ENCODE results near the gene RTP2. TPM values are rescaled to one million over a fixed set of nuclear protein-coding genes. Genes with fewer than 3 reads are reported as not detected.
A peak's percentile ranks its signal among the peaks of the same experiment; 100 is the strongest.

RTP2 gene
- total and polyA plus RNA-seq, 2 of the 4 experiments (the other 2 are of a cell fraction) = not detected

DNA sequence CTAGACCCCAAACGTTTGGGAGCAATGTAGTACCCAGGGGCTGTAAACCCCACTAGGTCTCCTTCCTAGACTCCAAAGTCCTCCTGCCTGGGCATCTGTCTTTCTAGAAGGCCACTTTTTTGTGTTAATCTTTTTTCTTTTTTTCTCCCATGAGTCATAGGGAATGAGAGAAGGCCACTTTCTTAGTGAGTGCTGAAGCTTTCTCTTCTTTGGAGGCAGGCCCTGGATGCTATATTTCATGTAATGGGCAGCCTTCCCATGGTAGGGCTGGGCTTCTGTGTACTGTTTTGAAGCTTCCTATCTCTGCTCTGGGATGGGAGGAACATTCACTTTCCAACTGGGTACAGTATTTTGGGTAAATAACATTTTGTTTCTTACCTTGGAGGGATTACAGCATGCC, 15.2 kb upstream of the RTP2 start:
- BruUV-seq (replicated peaks) = no TSS peak
- H3K27ac ChIP-seq (ENCODE audit: insufficient read depth, low read length) = no peak overlapping the region
- H2BK15ac ChIP-seq (ENCODE audit: low read depth, low read length) = no peak overlapping the region
- TF ChIP-seq BHLHE40 (IDR thresholded peaks at IDR 0.05; ENCODE audit: low read depth, low read length) = no peak
- no peak for TF ChIP-seq SMC3 (IDR thresholded peaks at IDR 0.05; ENCODE audit: low read depth, low read length)
- TF ChIP-seq, protein P1, sequence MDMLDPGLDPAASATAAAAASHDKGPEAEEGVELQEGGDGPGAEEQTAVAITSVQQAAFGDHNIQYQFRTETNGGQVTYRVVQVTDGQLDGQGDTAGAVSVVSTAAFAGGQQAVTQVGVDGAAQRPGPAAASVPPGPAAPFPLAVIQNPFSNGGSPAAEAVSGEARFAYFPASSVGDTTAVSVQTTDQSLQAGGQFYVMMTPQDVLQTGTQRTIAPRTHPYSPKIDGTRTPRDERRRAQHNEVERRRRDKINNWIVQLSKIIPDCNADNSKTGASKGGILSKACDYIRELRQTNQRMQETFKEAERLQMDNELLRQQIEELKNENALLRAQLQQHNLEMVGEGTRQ (IDR thresholded peaks at IDR 0.05; ENCODE audit: low read depth, low read length) = no peak
- TF ChIP-seq, protein P2, sequence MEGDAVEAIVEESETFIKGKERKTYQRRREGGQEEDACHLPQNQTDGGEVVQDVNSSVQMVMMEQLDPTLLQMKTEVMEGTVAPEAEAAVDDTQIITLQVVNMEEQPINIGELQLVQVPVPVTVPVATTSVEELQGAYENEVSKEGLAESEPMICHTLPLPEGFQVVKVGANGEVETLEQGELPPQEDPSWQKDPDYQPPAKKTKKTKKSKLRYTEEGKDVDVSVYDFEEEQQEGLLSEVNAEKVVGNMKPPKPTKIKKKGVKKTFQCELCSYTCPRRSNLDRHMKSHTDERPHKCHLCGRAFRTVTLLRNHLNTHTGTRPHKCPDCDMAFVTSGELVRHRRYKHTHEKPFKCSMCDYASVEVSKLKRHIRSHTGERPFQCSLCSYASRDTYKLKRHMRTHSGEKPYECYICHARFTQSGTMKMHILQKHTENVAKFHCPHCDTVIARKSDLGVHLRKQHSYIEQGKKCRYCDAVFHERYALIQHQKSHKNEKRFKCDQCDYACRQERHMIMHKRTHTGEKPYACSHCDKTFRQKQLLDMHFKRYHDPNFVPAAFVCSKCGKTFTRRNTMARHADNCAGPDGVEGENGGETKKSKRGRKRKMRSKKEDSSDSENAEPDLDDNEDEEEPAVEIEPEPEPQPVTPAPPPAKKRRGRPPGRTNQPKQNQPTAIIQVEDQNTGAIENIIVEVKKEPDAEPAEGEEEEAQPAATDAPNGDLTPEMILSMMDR (conservative IDR thresholded peaks at IDR 0.05; ENCODE audit: low read depth, low read length) = no peak
- TF ChIP-seq FOS (IDR thresholded peaks at IDR 0.05; ENCODE audit: low read depth, low read length) = 0 out of 2 replicates have a peak, but pooled peaks have one; percentile 11
- ChIA-PET CTCF (interaction anchor here (1.8 kb wide), 1 partner anchor 14 kb away, joined by 3 read pairs; no protein-coding TSS in a partner anchor), POLR2A (ENCODE audit: unreplicated experiment) (no interaction called here)
- no peak overlapping the region for H3K56ac ChIP-seq (ENCODE audit: extremely low read depth, insufficient read depth, low read length)
- H2AK9ac ChIP-seq (replicated peaks; ENCODE audit: low read depth, low read length, poor library complexity) = no peak overlapping the region
- no peak overlapping the region for H2AK5ac ChIP-seq (ENCODE audit: low read depth, low read length)
- H4K5ac ChIP-seq (ENCODE audit: low read depth, low read length) = no peak overlapping the region
- dilution Hi-C loops (cut with HindIII; ENCODE audit: low sequenced_read_pairs, unreplicated experiment) (no loop called here), intact Hi-C loops (cut with micrococcal nuclease) (no loop called here), in situ Hi-C loops (cut with MboI; ENCODE audit: low sequenced_read_pairs) (loop anchor here (25.0 kb wide), 1 partner anchor 1520 kb away; no protein-coding TSS in a partner anchor)
- H3K79me1 ChIP-seq (ENCODE audit: low read depth in 1 of 2, low read length in 2 of 2) = 0 out of 4 replicates have a peak, but pooled peaks cover 0 to 3% of the 10 kb centered on the region in 2 experiments
- H4K8ac ChIP-seq (ENCODE audit: low read depth in 2 of 2, low read length in 2 of 2) = no peak overlapping the region
- H3K18ac ChIP-seq (ENCODE audit: low read depth, low read length) = no peak overlapping the region
- ATAC-seq (ENCODE audit: low read depth) (peak; percentile 12; the same call in 1 of the 2 replicates), DNase-seq (peak; percentile 46)
- H2AFZ ChIP-seq (replicated peaks; ENCODE audit: low read length, poor library complexity) = no peak overlapping the region
- H3K9ac ChIP-seq (ENCODE audit: low read depth, low read length) = no peak overlapping the region
- WGBS, 2 experiments (ENCODE audit: extremely low coverage in 2 of 2, insufficient read length in 1 of 2) = 40% methylated on average over 1 of the region's 1 CpG; no CpG with 5 or more reads in 1 of the 2 experiments
- peaks cover 17% of the 10 kb centered on the region for H3K36me3 ChIP-seq (ENCODE audit: control insufficient read depth, insufficient read depth, low read length)
- H2BK20ac ChIP-seq (ENCODE audit: low read depth, low read length) = no peak overlapping the region
- no peak overlapping the region for H3K23ac ChIP-seq (ENCODE audit: low read depth, low read length)
- H3K9me1 ChIP-seq (ENCODE audit: insufficient read depth, low read length) = no peaks in the 10 kb centered on the region
- H2BK120ac ChIP-seq (ENCODE audit: low read depth, low read length) = no peak overlapping the region
- H3K4me3 ChIP-seq (ENCODE audit: insufficient read depth, low read depth, low read length) = no peak overlapping the region
- H3K4me2 ChIP-seq (ENCODE audit: low read depth, low read length) = no peak overlapping the region
- H4K20me1 ChIP-seq (ENCODE audit: insufficient read depth, low read length) = no peaks in the 10 kb centered on the region
- H3K14ac ChIP-seq (replicated peaks; ENCODE audit: low read depth, low read length) = no peak overlapping the region
- H4K91ac ChIP-seq (ENCODE audit: insufficient read depth, low read depth, low read length) = no peak overlapping the region
- peaks cover 3% of the 10 kb centered on the region; the same call in 1 of the 2 replicates for H3K27me3 ChIP-seq (ENCODE audit: control insufficient read depth, insufficient read depth, low read length)
- H3K9me3 ChIP-seq (ENCODE audit: control insufficient read depth, insufficient read depth, low read length) = no peaks in the 10 kb centered on the region
- no peak overlapping the region for H3K4ac ChIP-seq (ENCODE audit: low read depth, low read length)
- H2BK5ac ChIP-seq (ENCODE audit: low read depth, low read length, poor library complexity, severe bottlenecking) = no peak overlapping the region
- peaks cover 2% of the 10 kb centered on the region; the same call in 1 of the 2 replicates for H3K4me1 ChIP-seq (ENCODE audit: control insufficient read depth, insufficient read depth, low read length)
